Uterus (tissue), 2 donors: ENCODE results near the gene UGGT1.

Experiments
- CTCF ChIP-seq, 4 experiments: fragments of 200-600 bp in 2 of 4; fragments of 450-650 bp in 2 of 4; sonication (generic) in 2 of 4; IDR thresholded peaks; one replicate each; pipeline ENCODE4 v1.5.1; 2016 to 2019; ENCODE audit warnings: antibody characterized with exemption in 4 of 4, mild to moderate bottlenecking in 2 of 4, moderate library complexity in 1 of 4
- POLR2A ChIP-seq, 2 donors: fragments of 450-650 bp; IDR thresholded peaks; one replicate each; pipeline ENCODE4 v1.6.1; 2016; ENCODE audit warnings: antibody characterized with exemption in 2 of 2, mild to moderate bottlenecking in 1 of 2, moderate library complexity in 1 of 2

- no peak for TF ChIP-seq CTCF (IDR thresholded peaks at IDR 0.05)
- no peak for TF ChIP-seq POLR2A (IDR thresholded peaks at IDR 0.05)
These were observed 33.7 kb upstream of the UGGT1 start for GRCh38 chr2:128057334-128057733.
